Epithelial cell of proximal tubule (primary cell): ENCODE data around the gene KSR1. TPM values are rescaled to one million over a fixed set of nuclear protein-coding genes. Genes with fewer than 3 reads are reported as not detected.

ENCODE experiments used
- DNase-seq: peaks from one replicate; pipeline ENCODE4 v3.0.0-alpha.2; 2011; ENCODE audit warnings: low read depth
- H3K4me3 ChIP-seq: 2 replicates; pipeline ENCODE4 v1.5.1; 2011; ENCODE audit warnings: low read depth, mild to moderate bottlenecking, low read length
- total RNA-seq: library from RNA; depleted of rRNA; stranded (reverse); fragments of >200 nt; gene quantifications from 2 replicates; pipeline ENCODE4 v1.2.3, GENCODE V29; 2015
- TF ChIP-seq, protein P1 (sequence below): conservative IDR thresholded peaks from 2 replicates; pipeline ENCODE4 v1.5.1; 2012; ENCODE audit warnings: low read depth, mild to moderate bottlenecking, low read length

Gene KSR1
- total RNA-seq, 1 donor from 2014 or later, result 19.9 TPM

- DNase-seq, result no peak
- TF ChIP-seq, protein P1, sequence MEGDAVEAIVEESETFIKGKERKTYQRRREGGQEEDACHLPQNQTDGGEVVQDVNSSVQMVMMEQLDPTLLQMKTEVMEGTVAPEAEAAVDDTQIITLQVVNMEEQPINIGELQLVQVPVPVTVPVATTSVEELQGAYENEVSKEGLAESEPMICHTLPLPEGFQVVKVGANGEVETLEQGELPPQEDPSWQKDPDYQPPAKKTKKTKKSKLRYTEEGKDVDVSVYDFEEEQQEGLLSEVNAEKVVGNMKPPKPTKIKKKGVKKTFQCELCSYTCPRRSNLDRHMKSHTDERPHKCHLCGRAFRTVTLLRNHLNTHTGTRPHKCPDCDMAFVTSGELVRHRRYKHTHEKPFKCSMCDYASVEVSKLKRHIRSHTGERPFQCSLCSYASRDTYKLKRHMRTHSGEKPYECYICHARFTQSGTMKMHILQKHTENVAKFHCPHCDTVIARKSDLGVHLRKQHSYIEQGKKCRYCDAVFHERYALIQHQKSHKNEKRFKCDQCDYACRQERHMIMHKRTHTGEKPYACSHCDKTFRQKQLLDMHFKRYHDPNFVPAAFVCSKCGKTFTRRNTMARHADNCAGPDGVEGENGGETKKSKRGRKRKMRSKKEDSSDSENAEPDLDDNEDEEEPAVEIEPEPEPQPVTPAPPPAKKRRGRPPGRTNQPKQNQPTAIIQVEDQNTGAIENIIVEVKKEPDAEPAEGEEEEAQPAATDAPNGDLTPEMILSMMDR, result peak; percentile 98
Observed at GRCh38 chr17:27602721-27603420, 146.6 kb downstream of the KSR1 start.

DNA sequence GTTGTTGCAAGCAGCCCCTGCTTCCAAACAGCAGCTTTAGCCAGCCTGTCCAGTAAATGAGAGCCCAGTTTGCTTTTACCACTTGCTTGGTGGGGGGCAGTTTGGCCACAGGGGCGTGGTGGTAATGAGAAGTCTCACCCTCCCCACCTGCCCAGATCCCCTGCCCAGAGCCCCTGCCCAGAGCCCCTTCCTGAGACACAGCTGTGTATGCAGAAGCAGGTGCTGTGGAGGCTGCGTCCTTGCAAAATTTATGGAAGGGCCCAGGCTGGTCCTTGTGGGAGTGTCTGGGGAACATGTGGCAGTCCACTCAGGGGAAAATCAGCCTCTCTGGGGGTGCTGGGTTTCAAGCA, 147.1 kb downstream of the KSR1 start:
- DNase-seq, result no peak
- TF ChIP-seq, protein P1, result no peak
- H3K4me3 ChIP-seq, result no peak overlapping the region

More at GRCh38 chr17:27602721-27603420, 146.6 kb downstream of the KSR1 start:
- no peak overlapping the region for H3K4me3 ChIP-seq

- H3K4me3 ChIP-seq, result no peak overlapping the region
- TF ChIP-seq, protein P1, result no peak
- no peak for DNase-seq
Observed at GRCh38 chr17:27603880-27604794, 147.9 kb downstream of the KSR1 start.

DNA sequence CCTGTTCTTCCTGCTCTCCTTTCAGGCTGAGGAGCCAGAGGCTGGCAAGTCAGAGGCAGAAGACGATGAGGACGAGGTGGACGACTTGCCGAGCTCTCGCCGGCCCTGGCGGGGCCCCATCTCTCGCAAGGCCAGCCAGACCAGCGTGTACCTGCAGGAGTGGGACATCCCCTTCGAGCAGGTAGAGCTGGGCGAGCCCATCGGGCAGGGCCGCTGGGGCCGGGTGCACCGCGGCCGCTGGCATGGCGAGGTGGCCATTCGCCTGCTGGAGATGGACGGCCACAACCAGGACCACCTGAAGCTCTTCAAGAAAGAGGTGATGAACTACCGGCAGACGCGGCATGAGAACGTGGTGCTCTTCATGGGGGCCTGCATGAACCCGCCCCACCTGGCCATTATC, 149.2 kb downstream of the KSR1 start:
- H3K4me3 ChIP-seq, result no peak overlapping the region
- no peak for DNase-seq
- TF ChIP-seq, protein P1, result no peak

DNA sequence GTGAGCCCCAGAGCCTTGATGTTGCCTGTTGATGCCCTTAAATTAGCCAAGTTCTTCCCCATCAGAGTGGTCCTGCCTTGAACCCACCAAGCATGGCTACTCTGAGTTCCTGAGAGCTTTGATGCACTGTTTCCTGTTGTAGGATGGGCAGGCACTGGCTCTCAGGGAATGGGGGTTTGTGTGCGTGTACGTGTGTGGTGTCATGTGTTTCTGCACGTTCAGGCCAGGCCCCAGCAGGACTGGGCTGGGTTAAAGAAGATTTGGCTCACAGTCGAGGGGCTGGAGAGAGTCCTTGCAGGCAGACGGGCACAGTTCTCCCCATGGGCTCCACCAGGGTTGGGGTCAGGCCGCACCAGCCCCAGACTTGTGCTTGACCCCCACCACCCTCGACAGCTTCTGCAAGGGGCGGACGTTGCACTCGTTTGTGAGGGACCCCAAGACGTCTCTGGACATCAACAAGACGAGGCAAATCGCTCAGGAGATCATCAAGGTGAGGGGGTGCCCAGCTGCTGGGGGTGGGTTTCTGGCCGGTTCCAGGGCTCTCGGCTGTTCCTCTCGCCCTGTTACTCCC, 151.4 kb downstream of the KSR1 start:
- H3K4me3 ChIP-seq, result no peak overlapping the region
- TF ChIP-seq, protein P1, result no peak
- DNase-seq, result no peak

DNA sequence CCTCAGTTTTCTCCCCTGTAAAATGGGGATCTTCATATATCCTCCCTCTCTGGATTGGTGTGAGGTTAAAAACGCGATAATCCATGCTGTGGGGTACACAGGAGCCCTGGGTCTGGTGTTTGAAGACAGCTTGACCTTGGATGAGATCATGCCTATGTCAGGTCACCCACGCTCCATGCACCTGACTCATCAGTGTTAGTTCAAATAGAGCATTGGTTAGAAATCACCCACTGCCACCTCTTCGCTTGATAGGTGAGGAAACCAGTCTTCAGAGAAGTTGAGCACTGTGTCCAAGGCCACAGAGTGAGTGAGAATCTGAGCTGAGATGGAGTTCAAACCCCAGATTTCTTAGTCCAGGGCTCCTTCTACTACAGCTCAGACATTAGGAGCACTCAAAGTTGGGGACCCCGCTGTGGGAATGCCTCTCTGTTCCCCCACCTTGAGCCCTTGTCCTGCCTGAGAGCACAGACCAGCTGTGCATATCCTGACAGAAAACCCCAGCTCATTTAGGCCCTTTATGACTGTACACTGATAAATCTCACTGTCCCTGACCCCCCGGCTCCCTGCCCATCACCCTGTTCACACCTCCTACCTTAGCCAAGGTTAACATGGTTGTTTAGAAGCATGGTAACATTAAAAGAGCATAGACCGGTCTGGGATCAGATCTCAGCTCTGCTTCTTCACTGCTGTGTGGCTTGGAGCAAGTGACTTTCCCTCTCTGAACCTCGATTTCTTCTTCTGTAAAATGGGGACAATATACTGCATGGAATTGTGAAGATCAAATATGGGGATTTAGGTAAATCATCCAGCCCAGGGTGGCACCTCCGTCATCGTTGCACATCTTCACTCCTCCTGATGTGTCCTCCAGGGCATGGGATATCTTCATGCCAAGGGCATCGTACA, 152.3 kb downstream of the KSR1 start:
- no peak overlapping the region for H3K4me3 ChIP-seq
- TF ChIP-seq, protein P1, result no peak
- DNase-seq, result no peak
